ENCODE results near the gene TCF23.
"Not testable (repeated sequence)": the region's sequence is repeated elsewhere in the genome, so short reads cannot be mapped to it uniquely, and the experiment has no call there.

Gene TCF23

DNA sequence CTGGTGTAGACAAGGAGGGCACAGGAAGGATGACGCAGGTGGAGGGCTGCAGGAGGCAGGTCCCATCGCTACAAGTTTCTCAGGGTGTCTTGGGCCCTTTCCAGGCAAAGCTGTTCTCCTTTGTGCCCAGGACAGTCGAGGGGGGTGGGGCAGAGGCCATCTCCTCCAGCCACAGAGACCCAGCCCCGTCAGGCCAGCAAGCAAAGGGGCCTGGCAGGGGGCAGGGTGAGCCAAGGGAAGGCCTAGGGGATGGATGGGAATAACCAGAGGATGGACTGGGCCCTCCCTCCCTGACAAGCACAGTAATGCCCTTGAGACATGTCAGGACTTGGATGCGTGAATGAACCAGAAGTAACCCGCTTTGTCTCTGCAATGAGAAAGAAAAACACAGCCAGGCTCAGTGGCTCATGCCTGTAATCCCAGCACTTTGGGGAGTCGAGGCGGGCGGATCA, 6.3 kb downstream of the TCF23 start:
- DNase-seq (ENCODE audit: low read depth), result no peak

DNA sequence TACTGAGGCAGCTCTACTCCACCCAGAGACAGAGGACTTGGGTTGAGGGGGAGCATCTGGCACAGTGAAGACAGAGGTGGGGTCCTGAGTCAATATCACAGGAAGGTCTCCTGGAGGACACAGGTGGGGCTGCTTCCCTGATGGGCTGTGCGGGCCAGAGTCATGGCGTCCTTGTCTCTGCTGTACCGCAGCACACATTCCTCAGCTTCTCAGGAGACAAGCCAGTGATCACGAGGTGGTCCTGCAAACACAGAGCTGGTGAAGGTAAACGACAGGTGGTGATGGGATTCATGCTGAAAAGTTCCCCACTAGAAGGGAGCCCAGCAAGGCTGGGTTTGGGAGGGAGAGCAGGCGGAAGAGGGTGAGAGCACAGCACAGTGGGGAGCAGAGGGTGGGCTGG, 9.7 kb downstream of the TCF23 start:
- DNase-seq (ENCODE audit: low read depth), result no peak

DNA sequence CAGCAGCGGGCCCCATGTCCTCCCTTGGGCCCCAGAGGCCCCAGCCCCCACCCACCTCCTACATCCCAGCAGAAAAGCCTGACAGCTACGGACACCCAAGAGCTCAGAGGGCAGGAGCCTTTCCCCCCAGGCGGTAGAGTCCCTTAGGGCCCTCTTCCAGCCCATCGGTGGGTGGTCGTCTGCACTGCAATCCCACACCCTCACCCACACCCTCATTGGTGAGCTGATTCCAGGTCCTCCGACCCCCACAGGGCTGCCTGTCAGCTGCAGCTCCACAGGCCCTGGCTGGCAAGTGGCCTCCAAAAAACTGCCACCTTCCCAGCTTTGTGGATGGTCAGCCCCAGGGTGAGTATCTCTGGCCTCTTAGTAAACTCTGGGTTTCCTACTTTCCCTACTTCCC, 10.5 kb downstream of the TCF23 start:
- no peak for DNase-seq (ENCODE audit: low read depth)

DNA sequence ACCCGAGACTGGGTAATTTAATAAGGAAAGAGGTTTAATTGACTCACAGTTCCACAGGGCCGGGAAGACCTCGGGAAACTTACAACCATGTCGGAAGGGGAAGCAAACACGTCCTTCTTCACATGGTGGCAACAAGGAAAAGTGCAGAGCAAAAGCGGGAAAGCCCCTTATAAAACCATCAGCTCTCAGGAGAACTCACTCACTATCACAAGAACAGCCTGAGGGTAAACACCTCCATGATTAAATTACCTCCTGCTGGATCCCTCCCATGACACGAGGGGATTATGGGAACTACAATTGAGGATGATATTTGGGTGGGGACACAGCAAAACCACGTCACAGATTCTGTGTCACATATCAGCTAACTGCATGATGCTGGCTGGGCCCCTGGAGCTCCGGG, 11.4 kb downstream of the TCF23 start:
- DNase-seq (ENCODE audit: low read depth), result no peak

DNA sequence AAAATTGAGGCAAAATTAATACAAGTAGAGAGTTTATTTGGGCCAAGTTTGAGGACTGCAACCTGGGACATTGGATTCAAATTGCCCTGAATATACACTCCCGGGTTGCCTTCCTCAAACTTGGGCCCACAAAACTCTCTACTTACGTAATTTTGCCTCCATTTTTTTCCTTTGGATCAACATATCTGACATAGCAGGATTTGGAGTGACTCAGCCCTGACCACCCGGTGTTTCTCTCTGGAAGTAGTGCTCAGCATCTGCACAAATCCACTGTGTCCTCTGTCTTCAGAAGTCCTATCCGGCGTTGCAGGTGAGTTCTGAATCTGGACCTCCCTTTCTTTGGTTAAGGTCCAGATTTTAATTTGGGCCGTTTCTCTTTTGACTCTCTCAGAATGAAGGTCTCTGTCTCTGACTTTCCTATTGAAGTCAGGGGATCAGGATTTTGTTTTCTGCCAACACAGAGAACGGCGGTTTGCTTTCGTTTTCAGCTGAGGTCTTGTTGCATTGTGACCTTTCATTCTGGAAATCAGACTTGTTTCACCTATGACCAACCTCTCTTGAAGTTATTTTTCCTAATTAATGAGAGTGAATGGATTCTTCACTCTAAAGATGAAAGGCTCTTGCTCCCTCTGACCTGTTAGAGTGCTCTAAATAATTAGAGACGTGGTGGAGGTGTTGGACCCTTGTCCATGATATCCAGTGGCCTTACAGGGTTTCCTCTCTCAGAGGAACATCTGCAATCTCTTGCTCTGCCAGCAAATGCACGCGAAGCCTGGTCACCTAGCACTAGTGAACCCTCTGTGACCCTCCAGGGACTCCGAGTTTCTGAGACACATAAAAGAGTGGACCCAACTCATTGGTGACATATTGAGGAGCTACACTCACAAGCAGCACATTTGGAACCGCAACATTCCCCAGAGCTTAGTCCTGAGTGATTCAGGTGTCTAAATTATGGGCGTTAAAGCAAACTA, 13.6 kb downstream of the TCF23 start:
- no peak for DNase-seq (ENCODE audit: low read depth)

DNA sequence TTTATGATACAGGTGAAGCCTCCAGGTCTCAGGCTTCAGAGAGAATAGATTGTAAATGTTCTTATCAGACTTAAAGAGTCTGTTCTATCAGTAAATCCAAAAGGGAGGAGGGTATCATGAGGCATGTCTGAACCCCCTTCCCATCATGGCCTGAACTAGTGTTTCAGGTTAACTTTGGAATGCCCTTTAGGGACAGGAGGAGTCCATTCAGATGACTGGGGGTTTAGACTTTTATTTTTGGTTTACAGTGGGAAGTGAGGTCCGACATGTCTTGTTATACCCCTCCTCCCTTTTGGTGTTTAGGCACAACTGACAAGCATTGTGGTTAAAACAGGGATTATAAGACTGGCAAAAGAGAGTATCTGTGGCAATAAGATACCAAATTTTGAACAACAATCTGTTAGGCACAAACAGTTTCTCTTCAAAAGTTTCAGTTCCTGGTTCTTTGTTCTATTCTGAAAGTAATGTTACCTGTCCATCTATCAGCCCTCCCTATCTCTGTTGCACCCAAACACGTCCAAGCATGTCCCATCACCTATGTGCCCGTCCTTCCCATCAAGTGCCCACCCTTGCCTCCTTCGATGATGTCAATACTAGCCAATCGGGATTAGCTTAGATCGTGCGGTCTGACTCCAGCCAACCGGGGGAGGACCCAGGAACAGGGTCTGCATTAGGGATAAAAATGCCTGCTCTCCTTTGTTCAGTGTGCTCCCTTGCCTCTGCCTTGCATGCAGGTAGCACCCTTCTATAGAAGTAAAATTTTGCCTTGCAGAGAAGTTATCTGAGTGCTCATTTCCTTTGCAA, 16.4 kb downstream of the TCF23 start:
- no peak for DNase-seq (ENCODE audit: low read depth)

DNA sequence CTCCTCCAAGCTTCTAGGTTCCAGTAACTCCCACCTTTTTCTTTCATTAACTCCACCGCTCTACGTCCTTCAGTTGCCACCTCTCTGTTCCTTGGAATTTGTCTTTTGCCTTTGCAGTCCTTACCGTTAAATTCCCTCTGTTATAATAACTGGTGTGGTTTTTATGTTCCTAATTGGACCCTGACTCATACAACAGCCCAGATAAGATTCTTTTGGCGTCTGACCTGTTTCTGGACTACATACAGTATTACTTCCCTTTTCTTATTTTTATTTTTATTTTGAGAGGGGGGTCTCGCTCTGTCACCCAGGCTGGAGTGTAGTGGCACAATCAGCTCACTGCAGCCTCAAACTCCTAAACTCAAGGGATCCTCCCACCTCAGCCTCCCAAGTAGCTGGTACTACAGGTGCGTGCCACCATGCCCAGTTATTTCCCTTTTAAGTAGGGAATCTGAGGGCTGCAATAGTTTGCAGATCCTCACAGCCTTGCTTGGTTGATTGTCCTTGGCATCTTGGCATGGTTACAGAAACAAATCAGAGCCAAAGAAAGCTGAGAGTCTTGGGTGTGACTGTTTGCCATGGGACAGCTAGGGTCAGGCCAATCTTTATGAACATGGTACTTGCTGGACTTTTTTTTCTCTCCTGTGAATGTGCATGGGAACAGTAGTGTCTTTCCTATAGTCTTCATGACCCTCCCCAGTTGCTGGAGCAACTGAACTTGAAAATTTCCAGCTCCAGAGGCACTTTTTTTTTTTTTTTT, 22.0 kb downstream of the TCF23 start:
- DNase-seq (ENCODE audit: low read depth), result no peak

DNA sequence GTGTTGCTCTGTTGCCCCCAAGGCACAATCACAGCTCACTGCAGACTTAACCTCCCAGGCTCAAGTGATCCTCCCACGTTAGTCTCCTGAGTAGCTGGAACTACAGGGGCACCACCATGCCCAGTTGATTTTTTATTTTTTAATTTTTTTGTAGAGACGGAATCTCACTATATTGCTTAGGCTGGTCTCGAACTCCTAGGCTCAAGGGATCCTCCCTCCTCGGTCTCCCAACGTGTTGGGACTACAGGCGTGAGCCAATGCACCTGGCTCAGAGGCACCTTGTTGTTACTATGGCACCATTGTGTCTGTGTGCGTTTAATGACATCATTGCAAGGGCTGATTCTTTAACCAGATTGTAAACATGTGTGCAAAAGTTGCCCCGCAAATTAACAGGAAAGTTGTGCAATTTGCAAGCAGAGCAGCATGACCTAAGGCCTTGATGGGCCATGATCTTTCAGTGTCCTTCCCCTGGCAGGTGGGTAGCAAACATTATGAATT, 22.6 kb downstream of the TCF23 start:
- DNase-seq (ENCODE audit: low read depth), result no peak

DNA sequence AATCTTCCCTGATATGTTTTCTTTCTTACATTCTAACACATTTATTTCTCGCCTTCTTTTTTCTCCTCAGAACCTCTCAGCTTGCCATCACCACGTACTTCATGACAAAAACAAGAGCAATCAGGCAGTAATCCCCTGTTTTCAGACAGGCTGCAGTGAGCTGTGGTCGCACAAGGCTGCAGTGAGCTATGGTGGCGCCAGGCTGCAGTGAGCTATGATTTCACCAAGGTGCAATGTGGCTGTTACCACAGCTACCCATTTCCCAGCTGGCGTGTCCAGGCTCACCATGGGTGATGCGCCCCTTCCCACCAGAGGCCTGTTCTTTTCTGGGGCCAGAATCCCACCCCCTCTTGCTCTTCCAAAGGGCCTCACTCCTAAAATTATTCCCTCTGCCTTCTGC, 25.8 kb downstream of the TCF23 start:
- no peak for DNase-seq (ENCODE audit: low read depth)

DNA sequence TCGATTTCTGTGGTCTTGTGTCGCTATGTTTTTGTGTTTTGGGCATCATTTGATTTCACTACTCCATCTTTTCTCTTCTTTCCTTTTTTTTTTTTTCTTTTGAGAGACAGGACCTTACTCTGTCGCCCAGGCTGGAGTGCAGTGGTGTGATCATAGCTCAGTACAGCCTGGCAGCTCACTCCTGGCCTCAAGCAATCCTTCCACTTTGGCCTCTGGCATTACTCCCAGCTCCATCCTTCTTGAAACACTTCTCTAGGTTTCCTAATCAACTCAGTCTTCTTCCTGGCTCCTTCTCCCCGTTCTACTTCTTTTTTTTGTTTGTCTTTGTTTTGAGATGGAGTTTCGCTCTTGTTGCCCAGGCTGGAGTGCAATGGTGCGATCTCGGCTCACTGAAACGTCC, 26.5 kb downstream of the TCF23 start:
- no peak for DNase-seq (ENCODE audit: low read depth)

DNA sequence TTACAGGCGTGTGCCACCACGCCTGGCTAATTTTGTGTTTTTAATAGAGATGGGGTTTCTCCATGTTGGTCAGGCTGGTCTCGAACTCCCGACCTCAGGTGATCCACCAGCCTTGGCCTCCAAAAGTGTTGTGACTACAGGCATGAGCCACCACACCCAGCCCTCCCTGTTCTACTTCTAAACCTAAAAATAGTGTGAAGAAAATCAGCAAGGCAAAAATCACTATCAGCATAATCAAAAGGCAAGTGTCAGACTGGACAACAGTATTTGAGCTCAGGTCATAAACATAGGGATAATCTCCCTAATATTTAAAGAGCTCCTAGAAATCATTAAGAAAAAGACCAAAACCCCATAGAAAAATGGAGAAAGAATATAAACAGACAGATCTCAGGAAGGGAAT, 27.0 kb downstream of the TCF23 start:
- not testable (repeated sequence) for DNase-seq (ENCODE audit: low read depth)

DNA sequence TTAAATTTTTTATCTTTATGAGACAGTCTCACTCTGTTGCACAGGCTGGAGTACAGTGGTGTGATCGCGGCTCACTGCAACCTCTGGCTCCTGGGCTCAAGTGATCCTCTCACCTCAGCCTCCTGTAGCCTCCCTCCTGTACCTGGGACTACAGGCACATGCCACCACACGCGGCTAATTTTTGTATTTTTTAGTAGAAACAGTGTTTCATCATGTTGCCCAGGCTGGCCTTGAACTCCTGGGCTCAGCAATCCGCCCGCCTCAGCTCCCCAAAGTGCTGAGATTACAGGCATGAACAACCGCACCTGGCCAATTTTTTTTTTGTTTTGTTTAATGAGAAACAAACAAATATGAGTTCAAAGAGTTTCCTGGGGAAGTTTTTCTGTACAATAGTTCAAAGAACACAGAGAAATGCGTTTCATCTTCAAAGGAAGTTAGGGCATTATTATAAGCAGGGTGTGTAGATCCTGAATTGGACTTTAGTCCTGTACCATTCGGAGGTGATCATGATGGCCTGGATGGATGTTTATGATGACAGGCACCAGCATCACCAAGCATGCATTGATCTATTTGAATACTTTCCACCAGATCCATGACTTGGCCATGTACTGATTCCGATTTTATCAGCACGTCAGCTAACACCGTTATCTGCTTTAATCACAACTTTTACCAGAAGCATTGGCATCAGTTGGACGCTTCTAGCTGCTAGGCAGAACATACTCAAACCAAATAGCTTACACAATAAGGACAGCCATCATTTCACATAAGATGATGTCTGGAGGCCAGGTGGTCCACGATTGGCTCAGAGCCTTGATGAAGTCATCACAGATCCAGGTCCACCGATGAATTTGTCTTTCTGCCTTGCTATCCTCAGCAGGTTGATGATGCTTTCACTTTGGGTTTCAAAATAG, 28.9 kb downstream of the TCF23 start:
- no peak for DNase-seq (ENCODE audit: low read depth)

DNA sequence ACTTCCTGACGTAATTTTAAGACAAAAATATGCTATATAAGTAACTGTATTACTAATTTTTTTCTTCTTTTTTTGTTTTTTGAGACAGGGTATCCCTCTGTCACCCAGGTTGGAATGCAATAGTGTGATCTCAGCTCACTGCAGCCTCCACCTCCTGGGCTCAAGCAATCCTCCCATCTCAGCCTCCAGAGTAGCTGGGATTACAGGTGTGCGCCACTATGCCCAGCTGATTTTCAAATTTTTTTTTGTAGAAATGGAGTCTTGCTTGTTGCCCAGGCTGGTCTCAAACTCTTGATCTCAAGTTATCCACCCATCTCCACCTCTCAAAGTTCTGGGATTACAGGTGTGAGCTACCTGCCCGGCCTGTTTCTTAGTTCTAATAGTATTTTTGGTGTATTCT, 29.7 kb downstream of the TCF23 start:
- DNase-seq (ENCODE audit: low read depth), result no peak

DNA sequence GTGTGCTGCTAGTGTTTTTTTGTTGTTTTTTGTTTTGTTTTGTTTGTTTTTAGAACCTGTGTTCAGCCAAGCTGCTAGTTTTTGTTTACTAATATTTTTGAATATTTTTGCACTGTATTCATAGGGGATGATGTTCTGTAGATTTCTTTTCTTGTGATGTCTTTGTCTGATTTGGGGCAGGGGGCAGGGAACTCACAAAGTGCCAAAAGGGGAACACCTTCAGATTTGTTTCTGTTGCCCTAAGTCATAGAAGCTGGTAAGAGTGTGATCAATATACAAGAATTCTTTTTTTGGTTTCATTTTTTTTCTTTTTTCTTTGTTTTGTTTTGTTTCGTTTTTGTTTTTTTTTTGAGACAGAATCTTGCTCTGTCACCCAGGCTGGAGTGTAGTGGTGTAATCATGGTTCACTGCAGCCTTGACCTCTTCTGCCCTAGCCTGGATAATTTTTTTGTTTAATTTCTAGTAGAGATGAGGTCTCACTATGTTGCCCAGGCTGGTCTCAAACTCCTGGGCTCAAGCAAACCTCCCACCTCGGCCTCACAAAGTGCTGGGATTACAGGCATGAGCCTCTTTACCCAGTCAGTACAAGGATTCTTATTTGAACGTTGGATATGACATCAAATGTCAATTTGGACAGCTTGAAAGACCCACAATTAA, 30.7 kb downstream of the TCF23 start:
- no peak for DNase-seq (ENCODE audit: low read depth)

DNA sequence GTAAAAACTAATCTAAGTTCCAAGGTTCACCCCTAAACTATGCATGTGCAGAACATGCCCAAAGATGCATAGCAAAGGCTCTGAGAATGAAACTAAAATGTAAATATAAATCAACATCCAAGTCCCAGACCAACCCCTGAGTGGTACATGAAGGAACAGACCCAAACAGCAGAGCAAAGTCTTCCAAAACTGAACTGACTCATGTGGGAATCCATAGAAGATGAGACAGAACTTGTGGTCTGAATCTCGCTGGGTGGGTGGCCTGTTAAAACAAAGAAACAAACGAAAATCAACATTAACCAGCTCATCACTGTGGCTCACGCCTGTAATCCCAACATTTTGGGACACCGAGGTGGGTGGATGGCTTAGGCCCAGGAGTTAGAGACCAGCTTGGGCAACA, 33.5 kb downstream of the TCF23 start:
- DNase-seq (ENCODE audit: low read depth), result no peak

DNA sequence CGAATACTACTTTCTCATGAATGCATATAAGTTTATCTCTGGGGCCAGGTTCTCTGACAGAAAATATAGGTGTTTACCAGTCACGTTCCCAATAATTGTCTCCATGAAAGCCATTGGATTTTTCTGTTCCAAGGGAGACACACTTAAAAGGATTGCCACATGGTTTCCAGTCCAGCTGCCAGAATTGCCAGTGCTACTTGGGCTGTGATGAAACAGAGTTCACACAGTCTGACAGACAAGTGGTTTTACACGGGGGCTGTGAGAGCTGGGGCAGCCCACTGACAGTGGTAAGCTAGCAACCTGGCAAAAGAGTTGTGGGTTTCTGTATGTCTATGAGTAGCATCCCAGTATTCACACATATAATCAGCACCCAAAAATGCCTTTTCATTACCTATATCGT, 35.3 kb downstream of the TCF23 start:
- no peak for DNase-seq (ENCODE audit: low read depth)

DNA sequence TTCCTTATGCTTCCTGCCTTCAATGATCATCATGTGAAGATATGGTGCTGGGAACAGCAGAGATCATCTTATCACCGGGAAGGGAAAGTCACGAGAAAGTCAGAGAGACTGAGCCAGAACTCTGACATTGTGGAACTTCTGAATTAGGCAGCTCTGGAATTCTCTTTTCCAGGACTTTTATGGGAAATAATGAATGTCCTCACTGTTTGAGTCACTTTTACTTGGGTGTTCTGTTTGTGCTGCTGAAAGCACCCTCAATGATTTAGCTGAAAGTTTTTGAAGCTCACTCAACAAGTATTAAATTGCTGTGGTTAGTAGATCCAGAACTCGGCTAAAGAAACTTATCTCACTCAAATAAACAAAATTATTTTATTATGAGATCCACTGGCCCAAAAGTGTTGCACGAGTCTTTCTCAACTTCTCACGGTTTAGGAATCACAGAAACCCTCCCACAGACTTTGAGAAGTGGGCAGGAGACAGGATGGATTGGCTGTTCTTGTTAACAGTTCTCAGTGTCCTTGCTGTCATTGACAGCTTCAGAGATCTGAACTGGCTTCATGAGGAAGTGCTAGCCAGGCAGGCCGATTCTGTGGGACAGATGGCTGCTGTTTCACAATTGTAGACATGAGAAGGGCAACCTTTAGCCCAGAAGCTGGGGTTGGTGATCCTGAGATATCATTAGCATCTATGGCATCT, 36.7 kb downstream of the TCF23 start:
- no peak for DNase-seq (ENCODE audit: low read depth)

DNA sequence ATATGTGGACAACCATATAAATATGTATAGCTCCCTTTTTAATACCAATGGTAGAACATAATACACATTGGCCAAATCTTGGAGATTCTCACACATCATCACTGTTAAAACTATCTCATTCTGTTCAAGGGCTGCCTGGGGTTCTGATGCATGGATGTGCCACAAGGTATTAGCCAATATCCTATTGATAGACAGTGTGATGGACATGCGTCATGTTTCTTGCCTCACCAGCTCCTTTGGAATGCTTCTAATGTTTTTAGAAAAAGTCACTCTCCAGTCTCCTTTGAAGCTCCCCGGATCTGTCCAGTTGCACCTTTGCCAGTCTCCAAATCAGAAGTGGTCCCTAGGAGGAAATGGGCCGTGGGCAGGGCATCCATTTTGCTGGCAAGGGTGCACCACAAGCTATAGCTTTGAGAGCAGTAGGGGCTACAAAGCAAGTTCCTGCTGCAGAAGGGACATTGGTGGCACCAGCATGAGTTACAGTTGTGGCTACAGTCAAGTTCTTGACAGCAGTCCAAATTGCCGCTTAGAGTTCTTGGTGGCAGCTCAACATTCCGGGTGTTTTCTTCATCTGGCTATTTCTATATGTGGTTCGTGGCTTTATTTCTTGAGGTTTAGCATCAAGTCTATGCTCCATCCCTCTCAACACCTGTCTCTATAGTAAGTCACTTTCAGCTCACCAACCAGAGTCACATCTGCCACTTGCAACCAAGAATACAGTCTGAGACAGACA, 38.0 kb downstream of the TCF23 start:
- DNase-seq (ENCODE audit: low read depth), result no peak

DNA sequence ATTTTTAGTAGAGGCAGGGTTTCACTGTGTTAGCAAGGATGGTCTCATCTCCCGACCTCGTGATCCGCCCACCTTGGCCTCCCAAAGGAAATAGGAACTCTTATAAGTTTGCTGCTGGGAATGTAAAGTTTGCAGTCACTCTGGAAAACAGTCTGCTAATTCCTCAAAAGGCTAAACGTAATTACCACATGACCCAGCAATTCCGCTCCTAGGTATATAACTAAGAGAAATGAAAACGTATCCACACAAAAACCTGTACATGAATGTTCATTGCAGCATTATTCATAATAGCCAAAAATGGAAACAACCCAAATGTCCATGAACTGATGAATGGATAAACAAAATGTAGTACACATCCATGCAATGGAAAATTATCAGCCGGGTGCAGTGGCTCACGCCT, 41.2 kb downstream of the TCF23 start:
- no peak for DNase-seq (ENCODE audit: low read depth)

Data from non-pigmented ciliary epithelial cell (primary cell).